NB4 (cell line): ENCODE results near the gene RGS17.

ENCODE experiments used
- MYC ChIP-seq: IDR thresholded peaks from 2 replicates; pipeline ENCODE4 v1.6.1; 2011; ENCODE audit warnings: low read depth, low read length
- POLR2A ChIP-seq: IDR thresholded peaks from 2 replicates; pipeline ENCODE4 v1.6.1; 2011; ENCODE audit warnings: mild to moderate bottlenecking; ENCODE audit not compliant: insufficient read length; ENCODE audit errors: extremely low read depth
- TF ChIP-seq, protein P1 (sequence below): IDR thresholded peaks from one replicate; pipeline ENCODE4 v1.5.1; 2012; ENCODE audit warnings: low read depth, low read length

DNA sequence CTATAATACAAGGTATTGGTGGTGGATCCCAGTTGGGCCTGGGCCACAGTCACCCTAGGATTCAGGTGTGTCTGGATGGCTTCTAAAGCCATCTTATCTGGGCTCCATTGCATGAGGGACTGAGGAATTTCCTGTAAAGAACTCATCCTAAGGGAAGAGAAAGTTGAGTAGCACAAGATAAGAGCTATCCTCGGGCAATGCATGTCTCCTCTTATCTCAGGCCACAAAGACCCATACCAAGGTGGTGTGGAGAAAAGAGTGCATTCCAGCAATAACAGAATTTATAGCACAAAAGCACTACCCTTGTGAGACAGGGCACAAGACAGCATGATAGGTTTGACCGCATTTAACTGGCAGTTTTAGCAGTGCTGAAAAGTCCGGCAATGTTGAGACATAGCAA, 114.2 kb downstream of the RGS17 start:
- TF ChIP-seq, protein P1, sequence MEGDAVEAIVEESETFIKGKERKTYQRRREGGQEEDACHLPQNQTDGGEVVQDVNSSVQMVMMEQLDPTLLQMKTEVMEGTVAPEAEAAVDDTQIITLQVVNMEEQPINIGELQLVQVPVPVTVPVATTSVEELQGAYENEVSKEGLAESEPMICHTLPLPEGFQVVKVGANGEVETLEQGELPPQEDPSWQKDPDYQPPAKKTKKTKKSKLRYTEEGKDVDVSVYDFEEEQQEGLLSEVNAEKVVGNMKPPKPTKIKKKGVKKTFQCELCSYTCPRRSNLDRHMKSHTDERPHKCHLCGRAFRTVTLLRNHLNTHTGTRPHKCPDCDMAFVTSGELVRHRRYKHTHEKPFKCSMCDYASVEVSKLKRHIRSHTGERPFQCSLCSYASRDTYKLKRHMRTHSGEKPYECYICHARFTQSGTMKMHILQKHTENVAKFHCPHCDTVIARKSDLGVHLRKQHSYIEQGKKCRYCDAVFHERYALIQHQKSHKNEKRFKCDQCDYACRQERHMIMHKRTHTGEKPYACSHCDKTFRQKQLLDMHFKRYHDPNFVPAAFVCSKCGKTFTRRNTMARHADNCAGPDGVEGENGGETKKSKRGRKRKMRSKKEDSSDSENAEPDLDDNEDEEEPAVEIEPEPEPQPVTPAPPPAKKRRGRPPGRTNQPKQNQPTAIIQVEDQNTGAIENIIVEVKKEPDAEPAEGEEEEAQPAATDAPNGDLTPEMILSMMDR: no peak
- no peak for TF ChIP-seq POLR2A
- no peak for TF ChIP-seq MYC
